ENCODE data around the gene RHOF. TPM values are rescaled to one million over a fixed set of nuclear protein-coding genes. Genes with fewer than 3 reads are reported as not detected.

Gene RHOF
- total and polyA plus RNA-seq, 9 donors: 3.7 to 37.3 (median 15.8) TPM

DNA sequence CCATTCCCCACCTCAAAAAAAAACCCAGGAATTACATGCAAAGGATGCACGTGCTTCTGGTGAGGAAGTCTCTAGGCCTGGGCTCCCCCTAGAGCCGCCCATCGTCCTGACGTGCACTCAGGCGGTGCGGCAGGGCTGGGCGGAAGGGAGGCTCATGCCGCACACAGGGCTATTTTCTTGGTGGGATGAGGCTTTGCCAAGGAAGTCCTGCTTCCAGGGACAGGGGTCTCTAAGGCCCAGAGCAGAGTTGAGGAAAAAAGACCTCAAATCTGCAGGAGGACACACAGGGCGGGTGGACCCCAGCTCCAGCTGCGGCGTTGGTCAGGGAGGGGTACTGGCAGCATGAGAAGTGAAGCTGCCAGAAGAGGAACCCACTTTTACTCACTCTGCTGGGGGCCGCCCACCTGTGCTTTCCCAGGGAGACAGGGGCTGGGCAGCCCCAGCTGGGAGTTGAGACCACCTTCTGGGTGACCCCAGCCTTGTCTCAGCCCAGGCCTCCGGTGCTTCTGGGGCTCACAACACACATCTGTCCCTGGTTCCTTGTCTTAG lies 4.2 kb downstream of the RHOF start:
- Histone ChIP-seq H3K4me3 (no peak overlapping the region), H3K4me1 (ENCODE audit: insufficient read depth) (peaks cover 5% of the 10 kb centered on the region), H3K36me3 (no peaks in the 10 kb centered on the region), H3K27ac (no peak overlapping the region), H3K9me3 (no peaks in the 10 kb centered on the region), H3K27me3 (no peaks in the 10 kb centered on the region)
- intact Hi-C loops (cut with DNase I): no loop called here
- WGBS, 3 donors: 48 to 74% (median 61%) methylated on average over 12 to 13 of the region's 13 CpGs
- DNase-seq: no peak
- TF ChIP-seq POLR2A (IDR thresholded peaks at IDR 0.05) (no peak), EP300 (IDR thresholded peaks at IDR 0.05) (no peak)
- TF ChIP-seq, protein P1, sequence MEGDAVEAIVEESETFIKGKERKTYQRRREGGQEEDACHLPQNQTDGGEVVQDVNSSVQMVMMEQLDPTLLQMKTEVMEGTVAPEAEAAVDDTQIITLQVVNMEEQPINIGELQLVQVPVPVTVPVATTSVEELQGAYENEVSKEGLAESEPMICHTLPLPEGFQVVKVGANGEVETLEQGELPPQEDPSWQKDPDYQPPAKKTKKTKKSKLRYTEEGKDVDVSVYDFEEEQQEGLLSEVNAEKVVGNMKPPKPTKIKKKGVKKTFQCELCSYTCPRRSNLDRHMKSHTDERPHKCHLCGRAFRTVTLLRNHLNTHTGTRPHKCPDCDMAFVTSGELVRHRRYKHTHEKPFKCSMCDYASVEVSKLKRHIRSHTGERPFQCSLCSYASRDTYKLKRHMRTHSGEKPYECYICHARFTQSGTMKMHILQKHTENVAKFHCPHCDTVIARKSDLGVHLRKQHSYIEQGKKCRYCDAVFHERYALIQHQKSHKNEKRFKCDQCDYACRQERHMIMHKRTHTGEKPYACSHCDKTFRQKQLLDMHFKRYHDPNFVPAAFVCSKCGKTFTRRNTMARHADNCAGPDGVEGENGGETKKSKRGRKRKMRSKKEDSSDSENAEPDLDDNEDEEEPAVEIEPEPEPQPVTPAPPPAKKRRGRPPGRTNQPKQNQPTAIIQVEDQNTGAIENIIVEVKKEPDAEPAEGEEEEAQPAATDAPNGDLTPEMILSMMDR (IDR thresholded peaks at IDR 0.05): no peak

DNA sequence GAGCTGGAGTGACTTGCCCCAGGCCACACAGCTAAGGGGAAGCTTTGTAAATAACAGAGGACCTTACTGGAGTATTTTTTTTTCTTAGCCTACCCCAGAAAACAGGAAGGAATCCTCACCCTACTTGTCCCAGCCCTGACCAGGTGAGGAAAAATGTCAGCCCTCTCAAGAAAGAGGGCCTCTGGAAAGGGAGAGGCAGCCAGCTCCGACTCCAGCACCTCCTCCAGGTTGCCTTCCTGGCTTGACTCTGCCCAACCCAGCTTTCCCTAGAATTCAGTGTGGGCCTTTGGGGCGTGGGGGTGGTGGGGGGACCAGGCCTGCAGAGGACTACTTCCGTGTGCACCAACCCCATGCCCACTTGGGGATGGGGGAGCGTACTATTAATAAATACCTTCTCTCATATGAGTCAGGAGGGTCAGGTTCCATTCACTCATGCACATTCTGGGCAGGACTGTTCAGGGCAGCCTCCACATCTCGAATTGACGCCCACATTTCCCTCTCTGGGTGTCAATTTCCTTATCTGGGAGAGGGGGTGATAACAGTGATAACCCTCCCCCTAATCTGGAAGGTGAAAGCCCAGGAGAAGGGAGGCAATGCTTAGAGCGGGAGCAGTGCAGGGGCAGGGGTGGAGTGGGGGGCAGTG lies 5.2 kb downstream of the RHOF start:
- TF ChIP-seq EP300 (IDR thresholded peaks at IDR 0.05) (no peak), POLR2A (IDR thresholded peaks at IDR 0.05) (no peak)
- TF ChIP-seq, protein P1 (IDR thresholded peaks at IDR 0.05): no peak
- Histone ChIP-seq H3K27me3 (no peaks in the 10 kb centered on the region), H3K27ac (no peak overlapping the region), H3K9me3 (no peaks in the 10 kb centered on the region), H3K4me3 (no peak overlapping the region), H3K4me1 (ENCODE audit: insufficient read depth) (no peaks in the 10 kb centered on the region), H3K36me3 (no peaks in the 10 kb centered on the region)
- intact Hi-C loops (cut with DNase I): no loop called here
- 78 to 81% (median 78%) methylated on average over 7 of the region's 7 CpGs for WGBS, 3 donors
- no peak for DNase-seq

DNA sequence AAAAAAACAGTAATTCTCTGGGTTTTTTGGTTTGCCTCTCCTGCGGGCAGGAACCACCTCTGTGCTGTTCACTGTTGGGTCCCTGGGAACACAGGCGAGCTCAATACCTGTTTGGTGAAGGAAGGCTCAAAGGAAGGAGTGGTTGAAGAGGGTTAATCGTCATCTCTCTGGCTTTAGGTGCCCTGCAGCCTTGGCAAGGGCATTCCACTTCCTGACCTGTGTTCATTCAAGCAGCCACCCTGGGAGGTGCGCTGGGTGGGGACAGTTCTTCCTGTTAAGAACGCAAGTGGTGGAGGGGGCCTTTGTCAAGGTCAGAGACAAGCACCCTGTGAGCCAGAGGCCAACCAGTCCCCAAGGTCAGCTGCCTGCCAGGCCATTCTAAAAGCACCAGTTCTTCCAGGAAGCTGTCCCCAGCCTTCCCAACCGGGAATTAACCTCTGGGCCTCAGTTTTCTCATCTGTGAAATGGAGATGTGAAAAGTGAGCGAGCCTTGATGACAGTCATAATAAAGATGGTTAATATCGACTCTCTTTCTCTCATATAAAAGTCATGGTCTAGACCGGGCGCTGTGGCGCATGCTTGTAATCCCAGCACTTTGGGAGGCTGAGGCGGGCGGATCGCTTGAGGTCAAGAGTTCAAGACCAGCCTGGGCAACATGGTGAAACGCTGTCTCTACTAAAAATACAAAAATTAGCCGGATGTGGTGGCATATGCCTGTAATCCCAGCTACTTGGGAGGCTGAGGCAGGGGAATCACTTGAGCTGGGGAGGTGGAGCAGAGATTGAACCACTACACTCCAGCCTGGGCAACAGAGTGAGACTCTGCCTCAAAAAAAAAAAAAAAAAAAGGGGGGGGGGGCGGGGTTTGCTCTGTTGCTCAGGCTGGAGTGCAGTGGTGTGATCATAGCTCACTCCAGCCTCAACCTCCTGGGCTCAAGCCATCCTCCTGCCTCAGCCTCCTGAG lies 6.1 kb downstream of the RHOF start:
- 72 to 82% (median 76%) methylated on average over 17 of the region's 17 CpGs for WGBS, 3 donors
- H3K36me3 ChIP-seq: no peaks in the 10 kb centered on the region
- no peak overlapping the region for H3K27ac ChIP-seq
- H3K9me3 ChIP-seq: no peaks in the 10 kb centered on the region
- H3K4me1 ChIP-seq (ENCODE audit: insufficient read depth): peaks cover 1% of the 10 kb centered on the region
- H3K4me3 ChIP-seq: no peak overlapping the region
- intact Hi-C loops (cut with DNase I): no loop called here
- H3K27me3 ChIP-seq: no peaks in the 10 kb centered on the region
- TF ChIP-seq EP300 (IDR thresholded peaks at IDR 0.05) (no peak), POLR2A (IDR thresholded peaks at IDR 0.05) (no peak)
- TF ChIP-seq, protein P1 (IDR thresholded peaks at IDR 0.05): no peak
- no peak for DNase-seq

DNA sequence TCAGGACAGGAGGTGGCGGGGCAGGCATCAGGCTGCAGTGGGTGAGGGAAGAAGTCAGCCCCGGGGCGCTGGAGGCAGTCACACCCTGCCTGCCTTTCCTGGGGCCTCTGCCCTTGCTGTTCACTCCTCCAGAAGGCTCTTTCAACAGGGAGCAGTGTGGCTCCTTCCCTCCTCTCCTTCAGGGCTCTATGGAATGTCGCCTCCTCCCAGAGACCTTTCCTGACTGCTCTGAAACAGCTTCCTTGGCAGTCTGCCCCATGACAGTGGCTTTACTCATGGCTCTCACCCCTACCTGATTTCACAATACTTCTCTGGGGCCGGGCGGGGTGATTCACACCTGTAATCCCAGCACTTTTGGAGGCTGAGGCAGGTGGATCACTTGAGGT lies 7.1 kb downstream of the RHOF start:
- intact Hi-C loops (cut with DNase I): no loop called here

More for the DNA sequence above, 7.1 kb downstream of the RHOF start:
- Histone ChIP-seq H3K4me1 (ENCODE audit: insufficient read depth) (peaks cover 2% of the 10 kb centered on the region), H3K9me3 (no peaks in the 10 kb centered on the region), H3K4me3 (no peak overlapping the region), H3K36me3 (no peaks in the 10 kb centered on the region), H3K27ac (no peak overlapping the region), H3K27me3 (no peaks in the 10 kb centered on the region)
- peak in 1 of 5 donors; percentile 45 for DNase-seq
- no peak for TF ChIP-seq POLR2A (IDR thresholded peaks at IDR 0.05)
- TF ChIP-seq, protein P1 (IDR thresholded peaks at IDR 0.05): no peak
- TF ChIP-seq EP300 (IDR thresholded peaks at IDR 0.05): no peak
- 54 to 71% (median 60%) methylated on average over 6 of the region's 6 CpGs for WGBS, 3 donors
